HG02798 (cell line): ENCODE results near the gene MBD3.
A peak's percentile ranks its signal among the peaks of the same experiment; 100 is the strongest.
"Not testable (repeated sequence)": the region's sequence is repeated elsewhere in the genome, so short reads cannot be mapped to it uniquely, and the experiment has no call there.

Source experiments
- ATAC-seq: cut with Tn5 transposase; IDR thresholded peaks from one replicate; pipeline ENCODE4 v1.9.1; 2021; ENCODE audit warnings: mild to moderate bottlenecking; ENCODE audit not compliant: unreplicated experiment, poor library complexity

MBD3 gene, protein sequence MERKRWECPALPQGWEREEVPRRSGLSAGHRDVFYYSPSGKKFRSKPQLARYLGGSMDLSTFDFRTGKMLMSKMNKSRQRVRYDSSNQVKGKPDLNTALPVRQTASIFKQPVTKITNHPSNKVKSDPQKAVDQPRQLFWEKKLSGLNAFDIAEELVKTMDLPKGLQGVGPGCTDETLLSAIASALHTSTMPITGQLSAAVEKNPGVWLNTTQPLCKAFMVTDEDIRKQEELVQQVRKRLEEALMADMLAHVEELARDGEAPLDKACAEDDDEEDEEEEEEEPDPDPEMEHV

DNA sequence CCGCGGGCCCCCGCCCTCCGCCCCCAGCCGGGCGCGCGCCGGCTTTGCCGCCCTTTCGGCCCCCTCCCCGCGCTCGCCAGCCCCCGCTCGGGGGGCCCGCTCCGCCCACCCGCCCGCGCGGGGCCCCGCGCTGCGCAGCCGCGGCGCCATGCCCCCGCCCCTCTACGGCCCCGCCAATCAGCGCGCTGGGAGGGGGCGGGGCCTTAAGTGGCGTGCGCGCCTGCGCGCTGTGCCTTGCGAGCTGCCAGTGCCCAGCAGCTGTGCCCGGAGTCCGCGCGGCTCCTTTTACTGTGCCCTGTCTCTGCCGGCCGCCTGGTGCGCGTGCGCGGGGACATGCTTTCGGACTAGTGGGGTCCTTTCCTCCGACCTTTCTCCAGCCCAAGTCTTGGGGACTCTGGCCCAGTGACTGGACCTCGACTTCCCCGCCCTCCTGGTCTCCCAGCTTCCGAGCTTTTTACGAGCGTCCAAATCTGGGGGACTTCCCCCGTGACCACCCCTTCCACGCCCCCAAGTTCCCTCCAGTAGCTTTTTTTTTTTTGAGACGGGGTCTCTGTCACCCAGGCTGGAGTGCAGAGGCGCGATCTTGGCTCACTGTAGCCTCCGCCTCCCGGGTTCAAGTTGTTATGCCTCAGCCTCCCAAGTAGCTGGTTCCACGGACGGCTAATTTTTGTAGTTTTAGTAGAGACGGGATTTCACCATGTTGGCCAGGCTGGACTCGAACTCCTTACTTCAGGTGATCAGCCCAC lies at the start of gene MBD3:
TSS of gene MBD3 (minus strand) at position 111 of the 746 bp plus-strand sequence. CDS start 234 bp downstream, outside the sequence.
- peak; percentile 85 for ATAC-seq

- not testable (repeated sequence) for ATAC-seq
Measured at GRCh38 chr19:1640893-1641448, 48.3 kb upstream of the MBD3 start.

DNA sequence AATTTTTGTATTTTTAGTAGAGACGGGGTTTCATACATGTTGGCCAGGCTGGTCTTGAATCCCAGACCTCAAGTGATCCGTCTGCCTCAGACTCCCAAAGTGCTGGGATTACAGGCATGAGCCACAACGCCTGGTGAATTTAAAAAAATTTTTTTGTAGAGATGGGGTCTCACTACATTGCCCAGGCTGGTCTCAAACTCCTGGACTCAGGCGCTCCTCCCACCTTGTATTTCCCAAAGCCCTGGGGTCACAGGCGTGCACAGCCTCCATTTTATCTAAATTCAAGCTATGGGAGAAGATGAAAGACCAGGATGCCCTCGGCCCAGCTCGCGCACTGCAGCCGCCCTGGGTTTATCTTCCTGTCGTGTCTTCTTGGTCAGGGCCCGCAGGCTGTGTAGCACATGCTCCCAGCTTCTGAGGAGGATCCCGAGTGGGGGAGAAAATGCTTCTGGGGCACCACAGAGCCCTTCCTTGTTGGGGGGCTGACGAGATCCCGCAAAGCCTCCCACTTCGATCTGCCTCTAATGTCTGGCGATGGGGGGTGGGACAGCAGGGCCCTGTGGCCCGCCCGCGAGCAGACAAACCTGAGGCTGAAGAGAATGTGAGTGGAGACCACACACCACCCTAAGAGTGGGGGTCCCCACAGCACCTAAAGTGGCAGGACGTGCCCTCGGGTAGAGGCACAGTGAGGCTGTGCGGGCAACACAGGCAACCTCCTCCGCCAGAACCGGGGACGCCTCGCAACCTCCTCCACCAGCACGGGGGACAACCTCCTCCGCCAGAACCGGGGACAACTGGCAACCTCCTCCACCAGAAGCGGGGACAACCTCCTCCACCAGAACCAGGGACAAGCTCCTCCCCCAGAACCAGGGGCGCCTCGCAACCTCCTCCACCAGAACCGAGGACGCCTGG lies 43.9 kb upstream of the MBD3 start:
- ATAC-seq: no peak

GRCh38 chr19:1634938-1635243 lies 42.2 kb upstream of the MBD3 start:
- no peak for ATAC-seq

DNA sequence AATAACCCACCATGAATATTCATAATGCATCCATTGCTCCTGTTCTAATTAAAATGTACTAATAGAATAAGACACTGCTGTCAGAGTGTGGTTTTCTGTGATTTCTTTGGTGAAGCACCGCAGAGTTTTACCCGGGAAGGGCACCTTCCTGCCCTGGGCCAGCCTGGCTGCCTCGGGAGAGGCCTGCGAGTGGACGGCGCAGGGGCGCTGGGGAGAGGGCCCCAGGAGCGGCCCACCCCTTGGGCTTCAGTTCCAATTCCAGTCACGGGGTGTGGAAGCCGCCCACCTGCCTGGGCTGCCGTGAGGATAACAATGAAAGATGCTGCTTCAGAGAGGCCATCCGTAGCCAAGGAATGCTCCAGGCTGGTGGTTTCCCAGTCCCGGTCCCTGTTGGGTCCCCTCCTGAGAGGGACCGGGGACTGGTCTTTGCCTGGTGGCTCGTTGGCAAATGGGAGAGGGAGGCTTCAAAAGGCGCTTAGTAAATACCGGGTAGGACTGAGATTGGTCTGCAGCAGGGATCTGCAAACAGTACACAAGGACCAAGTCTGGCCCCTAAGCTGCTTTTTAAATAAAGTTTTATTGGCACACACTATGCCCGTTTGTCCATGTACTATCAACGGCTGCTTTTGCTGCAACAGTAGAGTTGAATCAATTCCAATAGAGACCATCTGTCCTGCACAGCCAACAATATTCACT lies 41.7 kb upstream of the MBD3 start:
- ATAC-seq: no peak

- ATAC-seq: no peak
Measured at GRCh38 chr19:1633269-1633826, 40.7 kb upstream of the MBD3 start.

DNA sequence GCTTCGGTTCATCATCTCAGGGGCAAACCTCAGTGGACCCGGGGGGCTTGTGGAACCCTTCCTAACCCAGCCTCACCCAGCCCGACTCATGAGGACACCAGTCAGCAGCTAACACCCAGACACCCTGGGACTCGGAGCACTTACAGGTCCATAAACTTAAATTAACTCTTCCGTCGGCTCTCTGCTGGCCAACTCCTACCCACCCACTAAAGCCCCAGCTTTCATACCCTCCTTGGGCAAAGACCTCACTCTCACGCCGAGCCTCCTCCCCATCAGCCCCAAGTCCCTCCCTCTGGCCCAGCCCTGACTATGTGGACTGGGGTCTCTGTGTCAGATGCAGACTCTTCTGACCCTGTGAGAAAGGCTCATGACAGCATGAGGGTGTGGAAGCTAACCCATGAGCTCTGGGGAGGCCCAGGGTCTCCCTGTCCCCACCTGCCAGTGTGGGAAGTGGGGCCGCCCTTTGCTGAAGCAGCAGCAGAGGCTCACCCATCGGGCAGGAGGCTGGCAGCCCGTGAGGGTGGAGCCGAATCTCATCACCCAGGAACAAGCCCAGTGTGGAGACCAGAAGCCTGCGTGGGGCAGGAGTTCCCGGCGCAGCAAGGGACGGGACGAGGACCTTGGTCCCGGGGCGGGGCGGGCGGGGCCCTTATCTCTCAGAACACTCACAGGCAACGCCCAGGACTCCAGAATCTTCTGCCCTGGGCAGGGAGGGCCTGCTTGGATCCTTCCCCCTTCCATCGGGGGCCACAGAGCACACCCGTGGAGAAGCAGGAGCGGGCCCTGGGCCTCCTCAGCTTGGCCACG lies 40.0 kb upstream of the MBD3 start:
- no peak for ATAC-seq

DNA sequence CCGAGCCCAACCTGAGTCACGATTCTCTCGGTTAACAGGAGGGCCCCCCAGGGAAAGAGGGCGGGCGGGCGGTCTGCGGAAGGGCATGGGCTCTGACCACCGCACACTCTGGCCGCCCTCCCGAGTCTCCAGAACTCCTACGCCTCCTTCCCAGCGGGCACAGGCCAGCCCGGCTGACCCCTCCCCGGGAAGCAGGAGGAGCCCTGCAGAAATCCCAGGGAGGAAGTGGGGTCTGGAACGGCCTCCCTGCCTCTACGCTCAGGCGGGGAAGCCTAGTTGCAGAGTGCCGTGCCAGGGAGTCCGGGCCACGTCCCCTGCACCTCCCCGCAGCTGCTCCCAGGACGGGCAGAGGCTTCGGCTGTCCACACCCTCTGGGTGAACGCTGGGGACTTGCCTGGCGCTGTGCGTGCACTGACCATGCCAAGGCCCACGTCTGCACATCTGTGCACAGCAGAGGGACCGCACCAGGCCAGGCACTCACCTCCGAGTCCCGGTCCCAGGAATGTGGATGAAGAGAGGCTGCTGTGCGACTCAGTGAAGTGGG lies 39.0 kb upstream of the MBD3 start:
- no peak for ATAC-seq

- ATAC-seq: no peak
Measured at GRCh38 chr19:1630811-1631210, 38.1 kb upstream of the MBD3 start.

DNA sequence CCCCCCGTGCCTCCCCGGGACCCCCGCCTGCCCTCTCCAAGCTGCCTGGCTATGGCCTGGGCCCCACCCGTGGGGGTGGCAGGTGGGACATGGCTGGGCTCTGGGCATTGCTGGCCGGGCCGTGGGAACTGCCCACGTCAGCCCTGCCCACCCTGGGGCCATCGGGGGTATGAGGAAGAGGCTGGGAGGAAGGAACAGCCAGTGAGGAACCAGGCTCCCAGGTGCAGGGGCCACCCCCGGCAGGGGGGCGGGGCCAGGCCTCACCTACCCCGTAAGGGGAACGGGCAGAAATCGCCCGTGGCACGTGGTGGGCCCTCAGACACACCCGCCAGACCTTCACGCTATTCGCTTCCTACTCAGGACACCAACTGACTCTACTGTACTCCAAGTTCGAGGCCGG lies 37.3 kb upstream of the MBD3 start:
- ATAC-seq: no peak

DNA sequence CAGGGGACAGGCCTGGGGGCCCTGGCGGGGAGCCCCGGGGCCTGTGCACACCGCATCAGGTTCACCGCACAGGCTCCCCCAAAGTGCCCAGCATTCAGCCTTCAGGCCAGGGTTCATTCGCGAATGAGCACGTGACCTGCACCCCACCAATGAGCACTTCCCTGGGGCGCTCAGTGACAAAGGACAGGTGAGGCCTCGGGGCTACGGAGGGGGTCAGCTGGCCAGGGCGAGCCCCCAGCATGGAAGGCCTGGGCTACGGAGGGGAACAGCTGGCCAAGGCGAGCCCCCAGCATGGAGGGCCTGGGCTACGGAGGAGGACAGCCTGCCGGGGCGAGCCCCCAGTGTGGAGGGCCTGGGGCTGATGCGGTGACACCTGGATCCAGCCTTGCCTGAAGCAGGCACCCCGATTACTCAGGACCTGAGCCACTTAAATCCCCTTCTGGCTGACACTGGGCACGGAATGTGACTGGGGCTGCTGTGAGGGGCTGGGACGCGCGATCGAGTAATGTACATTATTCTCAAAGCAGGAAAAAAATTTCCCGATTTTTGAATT lies 36.7 kb upstream of the MBD3 start:
- no peak for ATAC-seq

DNA sequence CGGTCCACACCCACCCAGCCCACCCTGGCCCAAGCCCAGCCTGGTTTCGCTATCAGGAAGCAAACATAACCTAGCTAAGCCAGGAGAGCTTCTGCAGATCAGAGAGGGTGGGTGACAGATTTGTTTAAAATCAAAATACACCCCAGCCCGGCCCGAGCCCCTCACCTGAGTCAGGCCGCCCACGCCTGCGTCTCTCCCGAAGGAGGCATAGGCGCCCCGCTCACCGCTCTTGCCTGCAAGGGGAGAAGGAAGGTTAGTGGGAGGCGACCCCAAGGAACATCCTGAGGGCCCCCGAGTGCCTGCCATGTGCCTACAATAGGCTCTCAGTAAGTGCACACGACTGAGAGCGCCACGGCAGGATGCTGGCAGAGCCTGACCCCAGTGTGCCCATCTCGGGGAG lies 34.5 kb upstream of the MBD3 start:
- no peak for ATAC-seq

DNA sequence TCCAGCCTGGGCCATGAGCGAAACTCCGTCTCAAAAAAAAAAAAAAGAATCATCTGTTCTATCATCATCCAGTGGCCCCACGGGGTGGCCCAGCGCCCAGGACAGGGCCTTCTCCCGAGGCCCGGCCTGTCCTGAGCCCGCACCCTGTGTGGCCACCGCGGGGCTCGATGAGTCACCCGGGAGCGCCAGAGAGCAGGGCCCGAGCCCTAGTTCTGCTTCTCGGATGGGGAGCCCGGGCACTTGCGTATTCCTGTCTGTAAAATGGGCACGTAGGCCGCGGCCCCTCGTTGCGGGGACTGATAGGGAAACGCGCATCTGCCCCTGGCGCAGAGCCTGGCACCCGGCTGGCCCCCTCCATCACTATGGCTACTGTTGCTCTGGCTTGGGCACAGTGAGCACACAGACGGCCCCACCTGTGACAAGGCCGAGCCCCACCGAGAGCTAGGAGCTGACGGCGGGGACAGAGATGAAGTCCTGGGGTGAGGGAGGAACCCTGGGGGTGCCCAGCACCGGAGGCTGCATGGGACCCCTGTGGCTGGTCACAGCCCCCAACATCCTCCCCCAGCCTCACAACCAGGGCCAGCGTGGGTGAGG lies 33.8 kb upstream of the MBD3 start:
- no peak for ATAC-seq

GRCh38 chr19:1624458-1624857 lies 31.8 kb upstream of the MBD3 start:
- ATAC-seq: no peak

DNA sequence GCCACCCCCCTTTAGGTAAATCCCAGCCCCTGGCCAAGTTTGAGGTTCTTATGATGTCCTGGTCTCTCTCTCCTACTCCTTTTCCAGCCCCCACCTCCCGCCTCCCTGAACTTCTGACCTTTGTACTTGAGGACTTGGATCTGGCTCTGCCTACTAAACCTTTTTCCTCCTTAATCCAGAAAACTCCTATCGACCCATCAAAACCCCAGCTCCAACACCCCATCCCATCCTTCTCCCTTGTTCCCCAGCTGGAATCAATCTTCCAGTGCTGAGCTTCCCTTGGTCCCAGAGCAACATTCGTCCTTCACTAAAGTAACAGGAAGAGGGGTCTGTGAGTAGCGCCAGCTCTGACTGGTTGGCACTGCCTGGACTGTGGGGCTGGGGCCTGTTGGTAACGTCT lies 29.9 kb upstream of the MBD3 start:
- no peak for ATAC-seq

DNA sequence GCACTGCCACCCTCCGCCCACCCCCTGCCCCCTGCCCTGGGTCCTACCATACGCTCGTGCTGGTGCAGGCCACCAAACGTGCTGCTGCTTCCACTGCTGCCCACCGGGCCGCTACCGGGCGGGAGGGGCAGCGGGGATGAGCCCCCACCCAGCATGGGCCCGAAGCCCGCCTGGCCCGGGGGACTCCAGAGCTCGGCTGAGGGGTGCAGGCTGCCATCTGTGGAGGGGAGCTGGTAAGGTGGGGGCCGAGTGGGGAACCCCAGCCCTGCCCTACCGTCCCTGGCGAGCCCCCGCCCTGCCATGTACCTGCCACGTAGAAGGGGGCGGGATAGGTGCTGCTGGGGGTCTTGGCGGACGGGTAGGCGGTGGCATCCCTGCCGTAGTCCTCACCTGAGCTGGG lies 29.3 kb upstream of the MBD3 start:
- ATAC-seq: no peak

- ATAC-seq: no peak
Measured at GRCh38 chr19:1621574-1621973, 28.9 kb upstream of the MBD3 start.

- ATAC-seq: no peak
Measured at GRCh38 chr19:1621021-1621420, 28.4 kb upstream of the MBD3 start.
